ENCODE measurements around the gene PKP4.

PKP4 gene

GRCh38 chr2:158530829-158531228 is 74.1 kb downstream of the PKP4 start:
- Mint-ChIP-seq H3K36me3 (peaks cover 3% of the 10 kb centered on the region), H3K4me1 (ENCODE audit: low read depth) (no peaks in the 10 kb centered on the region), H3K4me3 (no peak overlapping the region), H3K27ac (no peak overlapping the region), H3K27me3 (no peaks in the 10 kb centered on the region), H3K9me3 (ENCODE audit: low read depth) (no peaks in the 10 kb centered on the region)

- H3K27me3 Mint-ChIP-seq: no peaks in the 10 kb centered on the region
- H3K9me3 Mint-ChIP-seq (ENCODE audit: low read depth): no peaks in the 10 kb centered on the region
- H3K36me3 Mint-ChIP-seq: peaks cover 8% of the 10 kb centered on the region
- H3K4me3 Mint-ChIP-seq: no peak overlapping the region
- H3K4me1 Mint-ChIP-seq (ENCODE audit: low read depth): no peaks in the 10 kb centered on the region
- H3K27ac Mint-ChIP-seq: no peak overlapping the region
Observed at GRCh38 chr2:158533009-158533408, 76.3 kb downstream of the PKP4 start.

GRCh38 chr2:158539176-158540005 is 82.6 kb downstream of the PKP4 start:
- peaks cover under 1% of the 10 kb centered on the region for H3K4me1 Mint-ChIP-seq (ENCODE audit: low read depth)
- no peaks in the 10 kb centered on the region for H3K9me3 Mint-ChIP-seq (ENCODE audit: low read depth)
- H3K27ac Mint-ChIP-seq: no peak overlapping the region
- H3K36me3 Mint-ChIP-seq: peaks cover 11% of the 10 kb centered on the region
- H3K4me3 Mint-ChIP-seq: no peak overlapping the region
- H3K27me3 Mint-ChIP-seq: no peaks in the 10 kb centered on the region

GRCh38 chr2:158542577-158542976 is 85.8 kb downstream of the PKP4 start:
- peaks cover 12% of the 10 kb centered on the region for H3K4me1 Mint-ChIP-seq (ENCODE audit: low read depth)
- H3K27ac Mint-ChIP-seq: no peak overlapping the region
- no peak overlapping the region for H3K4me3 Mint-ChIP-seq
- peaks cover 9% of the 10 kb centered on the region for H3K36me3 Mint-ChIP-seq
- no peaks in the 10 kb centered on the region for H3K9me3 Mint-ChIP-seq (ENCODE audit: low read depth)
- H3K27me3 Mint-ChIP-seq: no peaks in the 10 kb centered on the region

- Mint-ChIP-seq H3K4me1 (ENCODE audit: low read depth) (peaks cover 12% of the 10 kb centered on the region), H3K27me3 (no peaks in the 10 kb centered on the region), H3K4me3 (no peak overlapping the region), H3K36me3 (peaks cover 10% of the 10 kb centered on the region), H3K27ac (no peak overlapping the region), H3K9me3 (ENCODE audit: low read depth) (no peaks in the 10 kb centered on the region)
Observed at GRCh38 chr2:158543957-158544356, 87.2 kb downstream of the PKP4 start.

GRCh38 chr2:158544998-158545397 is 88.2 kb downstream of the PKP4 start:
- Mint-ChIP-seq H3K27me3 (no peaks in the 10 kb centered on the region), H3K27ac (no peak overlapping the region), H3K4me1 (ENCODE audit: low read depth) (peaks cover 12% of the 10 kb centered on the region)

GRCh38 chr2:158546412-158547144 is 89.8 kb downstream of the PKP4 start:
- Mint-ChIP-seq H3K4me3 (no peak overlapping the region), H3K27ac (no peak overlapping the region), H3K36me3 (peaks cover 8% of the 10 kb centered on the region), H3K9me3 (ENCODE audit: low read depth) (no peaks in the 10 kb centered on the region), H3K4me1 (ENCODE audit: low read depth) (peaks cover 12% of the 10 kb centered on the region), H3K27me3 (no peaks in the 10 kb centered on the region)

More at GRCh38 chr2:158544998-158545397, 88.2 kb downstream of the PKP4 start:
- H3K9me3 Mint-ChIP-seq (ENCODE audit: low read depth): no peaks in the 10 kb centered on the region
- H3K36me3 Mint-ChIP-seq: peaks cover 12% of the 10 kb centered on the region
- no peak overlapping the region for H3K4me3 Mint-ChIP-seq

DNA sequence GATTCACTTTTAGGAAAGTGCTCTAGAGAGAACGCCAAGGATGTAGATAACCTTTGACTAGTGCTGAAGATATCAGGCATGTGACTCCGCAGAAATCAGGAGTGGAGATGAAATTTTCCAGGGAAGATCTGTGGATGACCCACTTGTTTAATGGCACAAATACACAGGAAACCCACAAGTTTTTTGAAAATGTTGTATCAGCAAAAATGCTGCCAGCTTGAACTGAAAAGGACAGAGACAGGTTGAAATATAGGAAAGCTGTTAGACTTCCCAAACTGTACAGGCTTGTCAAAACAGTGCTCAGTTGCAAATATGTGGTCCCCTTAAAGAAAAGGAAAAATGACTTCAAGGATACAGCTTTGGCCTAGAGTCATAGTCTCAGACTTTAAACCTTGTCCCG is 96.5 kb downstream of the PKP4 start:
- Mint-ChIP-seq H3K9me3 (ENCODE audit: low read depth) (no peaks in the 10 kb centered on the region), H3K27ac (no peak overlapping the region), H3K4me3 (no peak overlapping the region), H3K36me3 (peaks cover 6% of the 10 kb centered on the region), H3K4me1 (ENCODE audit: low read depth) (no peaks in the 10 kb centered on the region), H3K27me3 (no peaks in the 10 kb centered on the region)

DNA sequence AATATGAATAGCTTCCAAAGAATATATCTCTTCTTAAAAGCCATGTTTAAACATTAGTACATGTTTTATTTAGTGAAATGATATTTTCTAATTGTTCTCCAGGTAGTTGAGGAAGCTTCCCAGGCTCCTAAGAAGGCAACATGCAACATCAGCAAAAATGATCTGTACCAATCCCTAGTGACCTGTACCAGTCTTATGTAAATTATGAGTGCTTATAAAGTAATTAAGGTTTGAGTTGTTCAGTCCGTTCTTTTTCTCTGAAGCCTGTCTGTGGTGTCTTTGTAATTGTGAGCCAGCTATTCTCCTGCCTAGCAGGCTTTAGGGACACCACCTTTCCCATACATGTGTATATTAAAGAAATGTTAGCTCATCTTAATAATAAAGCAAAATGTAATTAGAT is 98.2 kb downstream of the PKP4 start:
- no peak overlapping the region for H3K4me3 Mint-ChIP-seq
- H3K9me3 Mint-ChIP-seq (ENCODE audit: low read depth): no peaks in the 10 kb centered on the region
- H3K4me1 Mint-ChIP-seq (ENCODE audit: low read depth): no peaks in the 10 kb centered on the region
- no peak overlapping the region for H3K27ac Mint-ChIP-seq
- no peaks in the 10 kb centered on the region for H3K27me3 Mint-ChIP-seq
- H3K36me3 Mint-ChIP-seq: peaks cover 3% of the 10 kb centered on the region

DNA sequence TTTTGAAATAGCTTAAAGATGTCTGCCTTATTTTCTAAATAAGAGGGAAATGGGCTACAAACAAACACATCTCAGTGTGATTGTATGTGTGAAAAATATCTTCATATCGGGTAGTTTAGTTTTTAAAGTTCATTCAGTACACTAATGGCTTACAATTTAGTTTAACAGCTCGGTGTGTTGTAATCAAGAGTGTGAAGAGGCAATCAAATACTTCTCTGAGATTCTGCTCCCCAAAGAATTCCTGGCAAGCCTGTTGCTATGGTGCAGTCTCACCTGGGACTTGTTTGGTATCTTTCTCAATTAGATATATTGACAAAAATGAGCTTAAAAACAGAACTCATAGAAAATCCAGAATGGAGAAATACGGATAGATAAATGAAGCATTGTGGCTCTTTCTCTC is 99.4 kb downstream of the PKP4 start:
- Mint-ChIP-seq H3K27ac (no peak overlapping the region), H3K36me3 (peaks cover 3% of the 10 kb centered on the region), H3K4me1 (ENCODE audit: low read depth) (no peaks in the 10 kb centered on the region), H3K9me3 (ENCODE audit: low read depth) (no peaks in the 10 kb centered on the region), H3K4me3 (no peak overlapping the region), H3K27me3 (no peaks in the 10 kb centered on the region)

DNA sequence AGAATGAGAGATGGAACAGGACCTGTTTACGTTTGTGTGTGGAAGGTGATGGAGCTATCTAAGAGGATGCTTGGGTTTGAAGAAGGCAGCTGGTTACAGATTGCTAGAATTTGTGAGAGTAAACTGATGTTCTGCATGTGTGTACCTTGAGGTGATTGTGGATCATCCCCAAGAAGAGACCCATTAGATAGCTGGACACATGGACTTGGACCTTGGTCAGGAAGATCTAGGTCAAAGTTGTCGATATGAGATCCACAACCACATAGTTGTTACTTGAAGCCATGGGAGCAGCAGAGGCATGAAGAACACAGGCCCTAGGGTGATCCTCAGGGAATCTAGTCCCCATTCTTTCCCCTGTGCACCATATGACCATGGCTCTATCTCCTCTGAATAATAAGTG is 101.0 kb downstream of the PKP4 start:
- Mint-ChIP-seq H3K27me3 (no peaks in the 10 kb centered on the region), H3K36me3 (peaks cover 3% of the 10 kb centered on the region), H3K27ac (no peak overlapping the region), H3K4me3 (no peak overlapping the region), H3K4me1 (ENCODE audit: low read depth) (no peaks in the 10 kb centered on the region), H3K9me3 (ENCODE audit: low read depth) (no peaks in the 10 kb centered on the region)

GRCh38 chr2:158559252-158559651 is 102.5 kb downstream of the PKP4 start:
- no peaks in the 10 kb centered on the region for H3K27me3 Mint-ChIP-seq
- no peaks in the 10 kb centered on the region for H3K9me3 Mint-ChIP-seq (ENCODE audit: low read depth)
- H3K27ac Mint-ChIP-seq: no peak overlapping the region
- no peaks in the 10 kb centered on the region for H3K4me1 Mint-ChIP-seq (ENCODE audit: low read depth)
- H3K36me3 Mint-ChIP-seq: peaks cover 3% of the 10 kb centered on the region
- no peak overlapping the region for H3K4me3 Mint-ChIP-seq

DNA sequence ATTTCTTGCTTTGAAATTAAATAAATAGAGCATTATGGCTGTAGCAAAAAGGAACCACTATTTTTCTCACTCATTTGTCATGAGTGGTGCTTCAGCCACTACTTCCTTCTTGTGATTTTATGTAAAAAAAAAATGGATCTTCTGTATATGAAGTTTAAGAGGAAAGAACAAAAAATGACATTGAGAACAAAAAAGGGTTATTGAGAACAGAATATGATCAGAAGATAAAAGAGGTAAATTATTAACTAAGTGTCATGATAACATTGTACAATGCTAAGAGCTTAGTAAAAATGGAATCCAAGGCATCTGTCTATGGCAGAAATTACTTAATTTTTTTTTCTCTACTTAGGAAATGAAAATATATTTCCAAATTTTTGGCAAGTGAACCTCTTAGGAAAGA is 103.5 kb downstream of the PKP4 start:
- Mint-ChIP-seq H3K27me3 (no peaks in the 10 kb centered on the region), H3K9me3 (ENCODE audit: low read depth) (no peaks in the 10 kb centered on the region), H3K4me3 (no peak overlapping the region), H3K4me1 (ENCODE audit: low read depth) (no peaks in the 10 kb centered on the region), H3K27ac (no peak overlapping the region), H3K36me3 (peaks cover 3% of the 10 kb centered on the region)

DNA sequence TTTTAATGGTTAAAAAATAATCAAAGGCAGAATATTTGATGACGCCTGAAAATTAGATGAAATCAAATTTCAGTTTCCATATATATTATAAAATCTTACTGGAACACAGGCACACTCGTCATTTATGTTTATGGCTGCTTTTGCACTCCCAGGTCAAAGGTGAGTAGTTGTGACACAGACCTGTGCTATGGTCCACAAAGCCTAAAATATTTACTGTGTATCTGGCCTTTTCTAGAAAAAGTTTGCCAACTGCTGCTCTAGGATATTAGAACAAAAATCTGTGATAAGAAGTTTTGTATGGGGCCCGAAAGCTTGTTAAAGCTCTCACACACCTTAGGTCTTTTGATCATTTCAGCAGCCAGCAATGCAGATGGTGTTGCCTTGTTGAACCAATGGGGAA is 104.3 kb downstream of the PKP4 start:
- Mint-ChIP-seq H3K27me3 (no peaks in the 10 kb centered on the region), H3K4me1 (ENCODE audit: low read depth) (no peaks in the 10 kb centered on the region), H3K36me3 (peaks cover 3% of the 10 kb centered on the region), H3K9me3 (ENCODE audit: low read depth) (no peaks in the 10 kb centered on the region), H3K4me3 (no peak overlapping the region), H3K27ac (no peak overlapping the region)

GRCh38 chr2:158567208-158567607 is 110.5 kb downstream of the PKP4 start:
- Mint-ChIP-seq H3K4me1 (ENCODE audit: low read depth) (no peaks in the 10 kb centered on the region), H3K4me3 (no peak overlapping the region), H3K9me3 (ENCODE audit: low read depth) (peaks cover 6% of the 10 kb centered on the region), H3K27ac (no peak overlapping the region), H3K36me3 (peaks cover 9% of the 10 kb centered on the region), H3K27me3 (no peaks in the 10 kb centered on the region)

All from activated naive CD8-positive, alpha-beta T cell (primary cell).